H9 (cell line): Measurements from ENCODE around the gene SEMA7A. TPM values are rescaled to one million over a fixed set of nuclear protein-coding genes. Genes with fewer than 3 reads are reported as not detected.

ENCODE experiments used
- DNase-seq: peaks from one replicate; pipeline ENCODE4 v3.0.0-alpha.2; 2017
- H2AFZ ChIP-seq: one replicate; pipeline ENCODE4 v1.6.1; 2013; ENCODE audit warnings: mild to moderate bottlenecking, low read length, control low read depth, moderate library complexity
- H2AK5ac ChIP-seq: 2 replicates; pipeline ENCODE4 v1.6.1; 2013; ENCODE audit warnings: low read length, control low read depth, mixed read lengths; ENCODE audit not compliant: insufficient read length
- H2BK120ac ChIP-seq: one replicate; pipeline ENCODE4 v1.6.1; 2013; ENCODE audit warnings: low read depth, mild to moderate bottlenecking, low read length, control low read depth, inconsistent platforms; ENCODE audit not compliant: poor library complexity, severe bottlenecking
- H2BK12ac ChIP-seq: 2 replicates; pipeline ENCODE4 v1.6.1; 2013; ENCODE audit warnings: low read length, control low read depth, mixed read lengths, low read depth; ENCODE audit not compliant: insufficient read length
- H2BK15ac ChIP-seq: 2 replicates; pipeline ENCODE4 v1.6.1; 2013; ENCODE audit warnings: low read depth, low read length, control low read depth
- H2BK20ac ChIP-seq: one replicate; pipeline ENCODE4 v1.6.1; 2013; ENCODE audit warnings: low read depth, mild to moderate bottlenecking, low read length, control low read depth, inconsistent platforms; ENCODE audit not compliant: poor library complexity, severe bottlenecking
- H2BK5ac ChIP-seq: 2 replicates; pipeline ENCODE4 v1.6.1; 2013; ENCODE audit warnings: low read length, control low read depth, mixed read lengths; ENCODE audit not compliant: insufficient read length
- H3K14ac ChIP-seq: 2 replicates; pipeline ENCODE4 v1.6.1; 2013; ENCODE audit warnings: low read length, control low read depth; ENCODE audit not compliant: insufficient read depth
- H3K18ac ChIP-seq: 2 replicates; pipeline ENCODE4 v1.6.1; 2013; ENCODE audit warnings: low read depth, mild to moderate bottlenecking, mixed read lengths, low read length, control low read depth; ENCODE audit not compliant: insufficient read length
- H3K23ac ChIP-seq: 2 replicates; pipeline ENCODE4 v1.6.1; 2013; ENCODE audit warnings: low read length, control low read depth, mixed read lengths, low read depth; ENCODE audit not compliant: insufficient read length
- H3K23me2 ChIP-seq: 2 replicates; pipeline ENCODE4 v1.6.1; 2013; ENCODE audit warnings: low read depth, mild to moderate bottlenecking, mixed read lengths, low read length, control low read depth; ENCODE audit not compliant: insufficient read length, poor library complexity, severe bottlenecking
- H3K27ac ChIP-seq: 2 replicates; pipeline ENCODE4 v1.5.1; 2013; ENCODE audit warnings: low read length, control low read depth, mixed read lengths, low read depth; ENCODE audit not compliant: insufficient read length
- H3K27me3 ChIP-seq: 2 replicates; pipeline ENCODE4 v1.6.1; 2013; ENCODE audit warnings: low read length, control low read depth, inconsistent platforms; ENCODE audit not compliant: insufficient read depth
- H3K4ac ChIP-seq: 2 replicates; pipeline ENCODE4 v1.6.1; 2013; ENCODE audit warnings: low read depth, mild to moderate bottlenecking, control low read depth, inconsistent platforms, low read length, moderate library complexity
- H3K4me1 ChIP-seq: 2 replicates; pipeline ENCODE4 v1.6.1; 2013; ENCODE audit warnings: low read length, control low read depth, inconsistent platforms; ENCODE audit not compliant: insufficient read depth
- H3K4me2 ChIP-seq: 2 replicates; pipeline ENCODE4 v1.6.1; 2013; ENCODE audit warnings: low read length, control low read depth, mixed read lengths; ENCODE audit not compliant: insufficient read length, insufficient read depth
- H3K56ac ChIP-seq: 2 replicates; pipeline ENCODE4 v1.6.1; 2013; ENCODE audit warnings: low read depth, mild to moderate bottlenecking, mixed read lengths, low read length, control low read depth; ENCODE audit not compliant: insufficient read length
- H3K79me1 ChIP-seq: 2 replicates; pipeline ENCODE4 v1.6.1; 2013; ENCODE audit warnings: low read depth, mild to moderate bottlenecking, moderate library complexity, low read length, control low read depth, inconsistent platforms; ENCODE audit not compliant: insufficient read depth, poor library complexity, severe bottlenecking
- H3K79me2 ChIP-seq: 2 replicates; pipeline ENCODE4 v1.6.1; 2013; ENCODE audit warnings: low read length, control low read depth, inconsistent platforms; ENCODE audit not compliant: insufficient read depth
- H3K9ac ChIP-seq: 2 replicates; pipeline ENCODE4 v1.6.1; 2013; ENCODE audit warnings: low read length, control low read depth, mixed read lengths; ENCODE audit not compliant: insufficient read length; ENCODE audit errors: extremely low read depth
- H3K9me3 ChIP-seq: one replicate; pipeline ENCODE4 v1.6.1; 2013; ENCODE audit warnings: low read depth, low read length, inconsistent platforms; ENCODE audit not compliant: control insufficient read depth
- H3T11ph ChIP-seq: one replicate; pipeline ENCODE4 v1.6.1; 2013; ENCODE audit warnings: mild to moderate bottlenecking, low read length, control low read depth, inconsistent platforms
- H4K20me1 ChIP-seq: one replicate; pipeline ENCODE4 v1.6.1; 2013; ENCODE audit not compliant: control insufficient read depth, insufficient read length, insufficient read depth
- H4K5ac ChIP-seq: 2 replicates; pipeline ENCODE4 v1.6.1; 2013; ENCODE audit warnings: low read depth, mild to moderate bottlenecking, mixed read lengths, low read length, control low read depth; ENCODE audit not compliant: insufficient read length
- H4K8ac ChIP-seq: replicated peaks from 2 replicates; pipeline ENCODE4 v1.6.1; 2013; ENCODE audit warnings: low read length, control low read depth, mixed read lengths, low read depth; ENCODE audit not compliant: insufficient read length
- H4K91ac ChIP-seq: 2 replicates; pipeline ENCODE4 v1.6.1; 2013; ENCODE audit warnings: low read depth, mild to moderate bottlenecking, moderate library complexity, mixed read lengths, low read length, control low read depth; ENCODE audit not compliant: insufficient read length
- H3K27ac Mint-ChIP-seq, 3 experiments: 2 replicates in 2 of 3; 3 replicates in 1 of 3; pipeline ENCODE4 v1.8.0; 2020 to 2021; ENCODE audit warnings: mixed read lengths in 3 of 3, mild to moderate bottlenecking in 1 of 3, moderate library complexity in 1 of 3
- H3K27me3 Mint-ChIP-seq: 2 replicates; pipeline ENCODE4 v1.8.0; 2021; ENCODE audit warnings: low read depth, mild to moderate bottlenecking, moderate library complexity, mixed read lengths
- H3K36me3 Mint-ChIP-seq, 3 experiments: 2 replicates in 2 of 3; 3 replicates in 1 of 3; pipeline ENCODE4 v1.8.0; 2020 to 2021; ENCODE audit warnings: low read depth in 3 of 3, mixed read lengths in 3 of 3; ENCODE audit not compliant: insufficient read depth in 1 of 3
- H3K4me1 Mint-ChIP-seq, 2 experiments: 2 replicates each; pipeline ENCODE4 v1.8.0; 2020; ENCODE audit warnings: mixed read lengths in 2 of 2
- H3K4me3 Mint-ChIP-seq, 2 experiments: 2 replicates in 1 of 2; 3 replicates in 1 of 2; pipeline ENCODE4 v1.8.0; 2020 to 2021; ENCODE audit warnings: mild to moderate bottlenecking in 2 of 2, mixed read lengths in 2 of 2, moderate library complexity in 1 of 2
- H3K9me3 Mint-ChIP-seq, 2 experiments: 2 replicates in 1 of 2; 3 replicates in 1 of 2; pipeline ENCODE4 v1.8.0; 2020; ENCODE audit warnings: mild to moderate bottlenecking in 2 of 2, mixed read lengths in 2 of 2, moderate library complexity in 1 of 2
- WGBS: extraction: QIAGEN DNeasy Blood & Tissue Kit; methylation state at CpG from one replicate; pipeline ENCODE4 v1.1.7; 2013; ENCODE audit warnings: missing lambda C conversion rate, low lambda C conversion rate, mixed read lengths; ENCODE audit not compliant: insufficient read length; ENCODE audit errors: extremely low coverage; 5-methylcytosine and 5-hydroxymethylcytosine counted together
- total RNA-seq: library from RNA; stranded (reverse); gene quantifications from 2 replicates; pipeline ENCODE4 v1.2.1, GENCODE V29; 2021
- TF ChIP-seq, protein P1 (sequence below): fragments of 200-600 bp; sonication (generic); conservative IDR thresholded peaks from 3 replicates; pipeline ENCODE4 v1.8.0; 2021; ENCODE audit warnings: antibody characterized with exemption, mild to moderate bottlenecking

The SEMA7A gene
- total RNA-seq, 1 experiment from 2014 or later: 5.7 TPM

DNA sequence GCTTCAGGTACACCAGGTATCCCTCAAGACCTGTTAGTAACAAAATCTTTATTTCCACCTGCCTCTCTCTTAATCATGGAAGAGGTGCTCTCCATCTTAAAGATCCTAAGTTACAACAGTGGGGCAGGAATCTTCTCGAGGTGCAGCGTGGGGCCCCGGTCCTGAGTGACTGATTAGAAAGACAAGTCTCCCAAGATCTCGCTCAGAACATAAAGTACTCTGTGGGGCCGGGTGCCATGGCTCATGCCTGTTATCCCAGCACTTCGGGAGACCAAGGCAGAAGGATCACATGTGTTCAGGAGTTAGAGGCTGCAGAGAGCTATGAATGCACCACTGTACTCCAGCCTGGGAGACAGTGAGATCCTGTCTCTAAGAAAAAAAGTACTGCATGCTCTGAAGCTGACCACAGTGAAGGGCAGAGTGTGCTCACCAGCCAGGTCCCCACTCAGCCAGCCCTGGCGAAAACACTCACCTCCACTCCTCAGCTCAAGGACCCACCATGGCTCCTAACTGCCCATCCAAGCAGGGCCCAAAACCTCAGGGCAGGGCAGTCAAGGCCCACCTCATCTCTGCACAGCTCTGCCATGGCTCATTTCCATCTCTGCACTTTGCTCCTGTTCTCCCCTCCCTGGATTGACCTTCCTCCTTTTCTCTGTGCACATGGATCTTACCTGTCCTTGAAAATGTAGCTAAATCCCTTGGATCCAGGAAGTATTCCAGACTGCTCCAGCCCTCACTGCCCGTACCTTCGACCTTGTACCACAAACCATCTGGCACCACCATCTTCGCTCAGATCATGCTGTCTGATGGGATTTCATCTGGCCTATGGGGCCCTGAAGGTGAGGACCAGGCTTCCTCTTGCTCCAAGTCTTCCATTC, 7.1 kb downstream of the SEMA7A start:
- no peaks in the 10 kb centered on the region for H3K27me3 ChIP-seq
- no peak for DNase-seq
- no peak overlapping the region for H2BK15ac ChIP-seq
- H3K56ac ChIP-seq: no peak overlapping the region
- peaks cover 6% of the 10 kb centered on the region; the same call in 1 of the 2 replicates for H3K79me2 ChIP-seq
- Mint-ChIP-seq H3K36me3 (no peaks in the 10 kb centered on the region; a peak in 1 of 7 replicates), H3K9me3 (no peaks in the 10 kb centered on the region), H3K4me1 (peaks cover 36 to 46% of the 10 kb centered on the region in 2 experiments), H3K27ac (no peak overlapping the region; a peak in 1 of 7 replicates), H3K27me3 (peaks cover 16% of the 10 kb centered on the region), H3K4me3 (no peak overlapping the region)
- H2BK5ac ChIP-seq: no peak overlapping the region
- no peak overlapping the region for H3K4ac ChIP-seq
- H4K5ac ChIP-seq: no peak overlapping the region
- H2BK20ac ChIP-seq: no peak overlapping the region
- no peaks in the 10 kb centered on the region for H3K23me2 ChIP-seq
- H4K20me1 ChIP-seq: no peaks in the 10 kb centered on the region
- H4K8ac ChIP-seq: no peak overlapping the region
- H2BK12ac ChIP-seq: no peak overlapping the region
- no peak overlapping the region for H3T11ph ChIP-seq
- no peak overlapping the region for H2BK120ac ChIP-seq
- no peak overlapping the region for H3K14ac ChIP-seq
- no peak overlapping the region for H3K4me2 ChIP-seq
- no peak overlapping the region for H2AFZ ChIP-seq
- H3K4me1 ChIP-seq: peaks cover 7% of the 10 kb centered on the region; the same call in 1 of the 2 replicates
- no peak overlapping the region for H3K23ac ChIP-seq
- no peak overlapping the region for H3K9ac ChIP-seq
- H3K79me1 ChIP-seq: no peaks in the 10 kb centered on the region
- no CpG with 5 or more reads among the region's 10 CpGs for WGBS
- no peak overlapping the region for H2AK5ac ChIP-seq
- H3K9me3 ChIP-seq: no peaks in the 10 kb centered on the region
- H3K27ac ChIP-seq: no peak overlapping the region
- TF ChIP-seq, protein P1, sequence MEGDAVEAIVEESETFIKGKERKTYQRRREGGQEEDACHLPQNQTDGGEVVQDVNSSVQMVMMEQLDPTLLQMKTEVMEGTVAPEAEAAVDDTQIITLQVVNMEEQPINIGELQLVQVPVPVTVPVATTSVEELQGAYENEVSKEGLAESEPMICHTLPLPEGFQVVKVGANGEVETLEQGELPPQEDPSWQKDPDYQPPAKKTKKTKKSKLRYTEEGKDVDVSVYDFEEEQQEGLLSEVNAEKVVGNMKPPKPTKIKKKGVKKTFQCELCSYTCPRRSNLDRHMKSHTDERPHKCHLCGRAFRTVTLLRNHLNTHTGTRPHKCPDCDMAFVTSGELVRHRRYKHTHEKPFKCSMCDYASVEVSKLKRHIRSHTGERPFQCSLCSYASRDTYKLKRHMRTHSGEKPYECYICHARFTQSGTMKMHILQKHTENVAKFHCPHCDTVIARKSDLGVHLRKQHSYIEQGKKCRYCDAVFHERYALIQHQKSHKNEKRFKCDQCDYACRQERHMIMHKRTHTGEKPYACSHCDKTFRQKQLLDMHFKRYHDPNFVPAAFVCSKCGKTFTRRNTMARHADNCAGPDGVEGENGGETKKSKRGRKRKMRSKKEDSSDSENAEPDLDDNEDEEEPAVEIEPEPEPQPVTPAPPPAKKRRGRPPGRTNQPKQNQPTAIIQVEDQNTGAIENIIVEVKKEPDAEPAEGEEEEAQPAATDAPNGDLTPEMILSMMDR: no peak
- no peak overlapping the region for H3K18ac ChIP-seq
- H4K91ac ChIP-seq: no peak overlapping the region
